ENCODE results near the gene TMEM9.

The TMEM9 gene

DNA sequence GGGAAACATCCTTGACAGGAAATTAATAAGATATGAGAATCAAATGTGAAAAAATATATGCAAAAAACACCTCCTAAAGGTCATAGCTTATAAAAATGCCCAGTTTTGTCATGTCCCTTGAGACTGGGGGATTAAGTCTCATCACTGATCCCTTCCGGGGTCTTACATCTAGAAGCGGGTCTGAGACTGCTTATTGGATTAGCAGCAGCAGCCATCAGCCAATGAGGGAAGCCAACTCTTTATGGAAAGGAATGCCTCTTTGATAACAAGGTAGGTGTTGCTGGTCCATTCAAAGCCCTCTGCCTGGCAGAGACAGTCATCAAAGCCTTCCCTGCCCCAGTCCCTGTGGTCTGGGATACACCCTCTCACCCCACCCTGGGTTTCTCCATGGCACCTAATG, 38.2 kb downstream of the TMEM9 start:
- Histone ChIP-seq H3K4me1 (ENCODE audit: control insufficient read depth, insufficient read depth, low read length) (no peaks in the 10 kb centered on the region), H3K36me3 (ENCODE audit: control insufficient read depth in 2 of 2, insufficient read depth in 1 of 2, low read length in 2 of 2) (no peaks in the 10 kb centered on the region), H3K4me3 (ENCODE audit: low read depth, low read length) (no peak overlapping the region), H3K27ac (ENCODE audit: extremely low read depth, low read depth, low read length) (no peak overlapping the region), H3K9me3 (ENCODE audit: control insufficient read depth, insufficient read depth, low read depth, low read length) (no peaks in the 10 kb centered on the region)
- ChIA-PET CTCF (interaction anchor here (0.7 to 3.5 kb wide), 5 partner anchors 11 to 144 kb away, joined by 4 to 44 read pairs (median 5); partner anchors contain the start of gene ASCL5), POLR2A (no interaction called here)
- TF ChIP-seq ZNF621 (tag by site-specific recombination; IDR thresholded peaks at IDR 0.05), result no peak
- no peak for TF ChIP-seq ZNF670 (tag by site-specific recombination; IDR thresholded peaks at IDR 0.05; ENCODE audit: low read depth)
- no peak for TF ChIP-seq ZNF701 (tag by site-specific recombination; IDR thresholded peaks at IDR 0.05)
- TF ChIP-seq ZNF558 (tag by site-specific recombination; IDR thresholded peaks at IDR 0.05), result no peak

DNA sequence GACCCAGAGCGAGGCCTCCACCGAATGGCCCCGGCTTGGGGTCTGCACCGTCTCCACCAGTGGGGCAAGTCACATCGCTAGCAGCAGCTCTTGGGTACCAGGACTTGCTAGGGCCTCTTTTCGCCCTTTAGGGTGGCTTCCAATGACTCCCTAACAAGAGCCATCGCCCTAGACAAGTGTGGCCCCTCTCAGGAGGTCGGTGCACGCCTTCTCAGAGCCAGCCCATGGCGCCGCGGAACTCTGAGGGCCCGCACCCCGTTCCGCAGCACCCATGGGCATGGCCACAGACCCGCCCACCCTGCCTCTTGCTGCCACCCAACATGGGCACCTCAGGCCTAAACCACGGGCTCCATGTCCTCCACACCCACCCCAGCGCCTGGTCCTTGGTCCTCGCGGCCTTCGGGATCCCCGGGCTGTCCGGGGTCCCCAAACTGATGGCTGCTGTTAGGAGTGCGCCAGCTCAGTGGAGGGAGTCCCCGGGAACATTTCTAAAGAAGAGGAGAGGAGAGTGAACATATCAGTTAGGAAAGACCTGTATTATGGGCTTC, 38.8 kb downstream of the TMEM9 start:
- CTCF ChIA-PET, result interaction anchor here (0.6 to 3.5 kb wide), 11 partner anchors 29 to 192 kb away, joined by 3 to 44 read pairs (median 4); no protein-coding TSS in a partner anchor
- Histone ChIP-seq H3K36me3 (ENCODE audit: control insufficient read depth in 2 of 2, insufficient read depth in 1 of 2, low read length in 2 of 2) (no peaks in the 10 kb centered on the region), H3K4me1 (ENCODE audit: control insufficient read depth, insufficient read depth, low read length) (no peaks in the 10 kb centered on the region), H3K4me3 (ENCODE audit: low read depth, low read length) (no peak overlapping the region), H3K27ac (ENCODE audit: extremely low read depth, low read depth, low read length) (no peak overlapping the region), H3K9me3 (ENCODE audit: control insufficient read depth, insufficient read depth, low read depth, low read length) (no peaks in the 10 kb centered on the region)
- TF ChIP-seq ZSCAN30 (tag by site-specific recombination; IDR thresholded peaks at IDR 0.05) (no peak), ZNF777 (tag by site-specific recombination; IDR thresholded peaks at IDR 0.05; ENCODE audit: borderline replicate concordance) (no peak), ZNF223 (tag by site-specific recombination; IDR thresholded peaks at IDR 0.05) (no peak), ZNF202 (tag by site-specific recombination; IDR thresholded peaks at IDR 0.05; ENCODE audit: borderline replicate concordance) (no peak), ZNF366 (tag by site-specific recombination; conservative IDR thresholded peaks at IDR 0.05) (no peak), KLF7 (tag by site-specific recombination; IDR thresholded peaks at IDR 0.05; ENCODE audit: borderline replicate concordance) (no peak)
- TF ChIP-seq, protein P1, sequence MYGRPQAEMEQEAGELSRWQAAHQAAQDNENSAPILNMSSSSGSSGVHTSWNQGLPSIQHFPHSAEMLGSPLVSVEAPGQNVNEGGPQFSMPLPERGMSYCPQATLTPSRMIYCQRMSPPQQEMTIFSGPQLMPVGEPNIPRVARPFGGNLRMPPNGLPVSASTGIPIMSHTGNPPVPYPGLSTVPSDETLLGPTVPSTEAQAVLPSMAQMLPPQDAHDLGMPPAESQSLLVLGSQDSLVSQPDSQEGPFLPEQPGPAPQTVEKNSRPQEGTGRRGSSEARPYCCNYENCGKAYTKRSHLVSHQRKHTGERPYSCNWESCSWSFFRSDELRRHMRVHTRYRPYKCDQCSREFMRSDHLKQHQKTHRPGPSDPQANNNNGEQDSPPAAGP (tag by site-specific recombination; IDR thresholded peaks at IDR 0.05), result no peak
- TF ChIP-seq, protein P2, sequence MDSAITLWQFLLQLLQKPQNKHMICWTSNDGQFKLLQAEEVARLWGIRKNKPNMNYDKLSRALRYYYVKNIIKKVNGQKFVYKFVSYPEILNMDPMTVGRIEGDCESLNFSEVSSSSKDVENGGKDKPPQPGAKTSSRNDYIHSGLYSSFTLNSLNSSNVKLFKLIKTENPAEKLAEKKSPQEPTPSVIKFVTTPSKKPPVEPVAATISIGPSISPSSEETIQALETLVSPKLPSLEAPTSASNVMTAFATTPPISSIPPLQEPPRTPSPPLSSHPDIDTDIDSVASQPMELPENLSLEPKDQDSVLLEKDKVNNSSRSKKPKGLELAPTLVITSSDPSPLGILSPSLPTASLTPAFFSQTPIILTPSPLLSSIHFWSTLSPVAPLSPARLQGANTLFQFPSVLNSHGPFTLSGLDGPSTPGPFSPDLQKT (IDR thresholded peaks at IDR 0.05; ENCODE audit: borderline replicate concordance, low read depth, low read length), result no peak
- POLR2A ChIA-PET, result interaction anchor here (1.4 kb wide), 1 partner anchor 446 kb away, joined by 4 read pairs; the partner anchor contains the start of gene DDX59

DNA sequence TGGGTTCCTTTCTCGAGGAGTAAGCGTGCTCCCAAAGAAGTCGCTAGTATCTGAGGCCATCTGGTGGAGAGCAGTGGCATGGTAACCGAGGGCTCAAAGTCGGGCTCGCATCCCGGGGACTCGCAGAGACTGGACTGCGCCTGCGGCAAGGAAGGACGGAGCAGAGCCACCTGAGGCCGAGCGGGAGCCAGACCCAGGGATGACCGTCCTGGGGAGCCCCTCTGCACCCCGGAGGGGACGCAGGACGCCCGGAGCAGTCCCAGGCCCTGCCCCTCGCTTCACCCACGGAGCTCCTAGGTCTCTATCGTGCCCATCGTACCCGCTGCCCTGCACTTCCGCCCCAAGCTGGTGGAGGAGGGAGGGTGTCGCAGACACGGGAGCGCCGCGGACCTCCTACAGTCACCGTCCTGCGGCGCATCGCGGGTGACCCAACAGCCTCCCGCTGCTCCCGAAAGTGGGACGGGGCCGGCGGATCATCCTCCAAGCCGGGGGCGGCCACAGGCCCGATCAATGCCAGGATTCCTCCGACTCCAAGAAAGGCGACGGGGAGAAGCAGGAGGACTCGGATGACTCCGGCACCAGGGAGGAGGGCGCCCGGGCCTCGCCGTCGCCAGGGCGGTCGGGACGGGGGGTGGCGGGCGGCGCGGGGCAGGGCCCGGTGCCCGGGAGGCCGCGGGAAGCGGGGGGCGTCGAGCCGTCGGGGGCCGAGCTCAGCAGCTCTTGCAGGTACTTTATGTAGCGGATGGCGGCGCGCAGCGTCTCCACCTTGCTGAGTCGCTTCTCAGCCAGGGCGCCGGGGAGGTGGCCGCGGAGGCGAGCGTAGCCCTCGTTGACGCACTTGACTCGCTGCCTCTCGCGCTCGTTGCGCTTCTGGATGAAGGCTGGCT, 39.8 kb downstream of the TMEM9 start:
- Histone ChIP-seq H3K27ac (ENCODE audit: extremely low read depth, low read depth, low read length) (peak overlapping the region; percentile 32; the same call in 1 of the 2 replicates), H3K4me1 (ENCODE audit: control insufficient read depth, insufficient read depth, low read length) (no peaks in the 10 kb centered on the region), H3K4me3 (ENCODE audit: low read depth, low read length) (peak overlapping the region; percentile 71), H3K36me3 (ENCODE audit: control insufficient read depth in 2 of 2, insufficient read depth in 1 of 2, low read length in 2 of 2) (no peaks in the 10 kb centered on the region), H3K9me3 (ENCODE audit: control insufficient read depth, insufficient read depth, low read depth, low read length) (no peaks in the 10 kb centered on the region)
- POLR2A ChIA-PET, result interaction anchor here (1.1 to 1.6 kb wide), 3 partner anchors 135 to 445 kb away, joined by 3 to 7 read pairs (median 4); partner anchors contain the start of gene DDX59
- CTCF ChIA-PET, result interaction anchor here (0.5 to 3.5 kb wide), 20 partner anchors 10 to 556 kb away, joined by 3 to 44 read pairs (median 4); no protein-coding TSS in a partner anchor
- TF ChIP-seq ZNF585B (tag by site-specific recombination; IDR thresholded peaks at IDR 0.05) (no peak), ZNF423 (tag by site-specific recombination; IDR thresholded peaks at IDR 0.05) (peak; percentile 59; the same call in 1 of the 2 replicates), ZNF394 (tag by site-specific recombination; IDR thresholded peaks at IDR 0.05; ENCODE audit: borderline replicate concordance) (no peak), ZNF112 (tag by site-specific recombination; IDR thresholded peaks at IDR 0.05) (no peak), KLF16 (tag by site-specific recombination; IDR thresholded peaks at IDR 0.05) (peak; percentile 41; the same call in 1 of the 2 replicates), ZNF302 (tag by site-specific recombination; IDR thresholded peaks at IDR 0.05; ENCODE audit: low read depth) (no peak)
- TF ChIP-seq, protein P3, sequence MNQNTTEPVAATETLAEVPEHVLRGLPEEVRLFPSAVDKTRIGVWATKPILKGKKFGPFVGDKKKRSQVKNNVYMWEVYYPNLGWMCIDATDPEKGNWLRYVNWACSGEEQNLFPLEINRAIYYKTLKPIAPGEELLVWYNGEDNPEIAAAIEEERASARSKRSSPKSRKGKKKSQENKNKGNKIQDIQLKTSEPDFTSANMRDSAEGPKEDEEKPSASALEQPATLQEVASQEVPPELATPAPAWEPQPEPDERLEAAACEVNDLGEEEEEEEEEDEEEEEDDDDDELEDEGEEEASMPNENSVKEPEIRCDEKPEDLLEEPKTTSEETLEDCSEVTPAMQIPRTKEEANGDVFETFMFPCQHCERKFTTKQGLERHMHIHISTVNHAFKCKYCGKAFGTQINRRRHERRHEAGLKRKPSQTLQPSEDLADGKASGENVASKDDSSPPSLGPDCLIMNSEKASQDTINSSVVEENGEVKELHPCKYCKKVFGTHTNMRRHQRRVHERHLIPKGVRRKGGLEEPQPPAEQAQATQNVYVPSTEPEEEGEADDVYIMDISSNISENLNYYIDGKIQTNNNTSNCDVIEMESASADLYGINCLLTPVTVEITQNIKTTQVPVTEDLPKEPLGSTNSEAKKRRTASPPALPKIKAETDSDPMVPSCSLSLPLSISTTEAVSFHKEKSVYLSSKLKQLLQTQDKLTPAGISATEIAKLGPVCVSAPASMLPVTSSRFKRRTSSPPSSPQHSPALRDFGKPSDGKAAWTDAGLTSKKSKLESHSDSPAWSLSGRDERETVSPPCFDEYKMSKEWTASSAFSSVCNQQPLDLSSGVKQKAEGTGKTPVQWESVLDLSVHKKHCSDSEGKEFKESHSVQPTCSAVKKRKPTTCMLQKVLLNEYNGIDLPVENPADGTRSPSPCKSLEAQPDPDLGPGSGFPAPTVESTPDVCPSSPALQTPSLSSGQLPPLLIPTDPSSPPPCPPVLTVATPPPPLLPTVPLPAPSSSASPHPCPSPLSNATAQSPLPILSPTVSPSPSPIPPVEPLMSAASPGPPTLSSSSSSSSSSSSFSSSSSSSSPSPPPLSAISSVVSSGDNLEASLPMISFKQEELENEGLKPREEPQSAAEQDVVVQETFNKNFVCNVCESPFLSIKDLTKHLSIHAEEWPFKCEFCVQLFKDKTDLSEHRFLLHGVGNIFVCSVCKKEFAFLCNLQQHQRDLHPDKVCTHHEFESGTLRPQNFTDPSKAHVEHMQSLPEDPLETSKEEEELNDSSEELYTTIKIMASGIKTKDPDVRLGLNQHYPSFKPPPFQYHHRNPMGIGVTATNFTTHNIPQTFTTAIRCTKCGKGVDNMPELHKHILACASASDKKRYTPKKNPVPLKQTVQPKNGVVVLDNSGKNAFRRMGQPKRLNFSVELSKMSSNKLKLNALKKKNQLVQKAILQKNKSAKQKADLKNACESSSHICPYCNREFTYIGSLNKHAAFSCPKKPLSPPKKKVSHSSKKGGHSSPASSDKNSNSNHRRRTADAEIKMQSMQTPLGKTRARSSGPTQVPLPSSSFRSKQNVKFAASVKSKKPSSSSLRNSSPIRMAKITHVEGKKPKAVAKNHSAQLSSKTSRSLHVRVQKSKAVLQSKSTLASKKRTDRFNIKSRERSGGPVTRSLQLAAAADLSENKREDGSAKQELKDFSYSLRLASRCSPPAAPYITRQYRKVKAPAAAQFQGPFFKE (tag by site-specific recombination; IDR thresholded peaks at IDR 0.05; ENCODE audit: borderline replicate concordance), result no peak

Measured in HEK293 (cell line).